ENCODE results near the gene SSH2.
A peak's percentile ranks its signal among the peaks of the same experiment; 100 is the strongest.
"Not testable (repeated sequence)": the region's sequence is repeated elsewhere in the genome, so short reads cannot be mapped to it uniquely, and the experiment has no call there.

The SSH2 gene

GRCh38 chr17:29929533-29930408, at the start of gene SSH2:
SSH2 (minus strand) TSS chr17:29930228; CDS start chr17:29930000, 228 bp downstream.
- DNase-seq: peak; percentile 91

- no peak for DNase-seq
These were observed 47.8 kb upstream of the SSH2 start for GRCh38 chr17:29977836-29978235.

DNA sequence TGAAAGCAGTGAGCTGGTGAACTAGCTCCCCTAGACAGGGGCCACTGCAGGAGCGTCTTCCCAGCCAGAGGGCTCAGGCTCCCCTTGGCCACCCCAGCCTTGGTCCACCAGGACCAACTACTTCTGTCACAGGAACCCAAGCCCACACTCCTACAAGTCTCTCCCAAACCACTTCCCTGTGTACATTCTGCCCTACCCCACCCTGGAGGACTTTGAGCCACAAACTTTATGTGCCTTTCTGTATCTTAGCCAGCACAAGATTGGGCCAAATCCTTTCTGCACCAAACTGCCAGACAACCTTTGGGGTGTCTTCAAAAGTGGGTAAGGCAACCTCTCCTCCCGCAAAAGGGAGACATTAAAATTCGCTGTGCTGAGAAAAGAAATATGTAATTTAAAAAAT, 43.0 kb upstream of the SSH2 start:
- no peak for DNase-seq

GRCh38 chr17:29972277-29972676, 42.2 kb upstream of the SSH2 start:
- no peak for DNase-seq

GRCh38 chr17:29968271-29968670, 38.2 kb upstream of the SSH2 start:
- DNase-seq: no peak

DNA sequence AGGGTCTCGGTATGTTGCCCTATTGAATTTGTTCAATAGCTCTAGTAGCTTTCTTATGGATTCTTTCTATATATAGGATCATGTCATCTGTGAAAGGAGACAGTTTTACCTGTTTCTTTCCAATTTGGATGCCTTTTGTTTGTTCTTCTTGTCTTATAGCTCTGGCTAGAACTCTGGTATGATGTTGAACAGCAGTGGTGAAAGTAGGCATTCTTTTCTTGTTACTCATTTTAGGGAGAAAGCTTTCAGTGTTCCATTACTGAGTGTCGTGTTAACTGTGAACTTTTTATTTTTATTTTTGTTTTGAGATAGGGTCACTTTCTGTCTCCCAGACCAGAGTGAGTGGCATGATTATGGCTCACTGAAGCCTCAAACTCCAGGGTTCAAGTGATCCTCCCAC, 32.6 kb upstream of the SSH2 start:
- no peak for DNase-seq

GRCh38 chr17:29959658-29960337, 29.8 kb upstream of the SSH2 start:
- no peak for DNase-seq

GRCh38 chr17:29958947-29959657, 29.1 kb upstream of the SSH2 start:
- no peak for DNase-seq

DNA sequence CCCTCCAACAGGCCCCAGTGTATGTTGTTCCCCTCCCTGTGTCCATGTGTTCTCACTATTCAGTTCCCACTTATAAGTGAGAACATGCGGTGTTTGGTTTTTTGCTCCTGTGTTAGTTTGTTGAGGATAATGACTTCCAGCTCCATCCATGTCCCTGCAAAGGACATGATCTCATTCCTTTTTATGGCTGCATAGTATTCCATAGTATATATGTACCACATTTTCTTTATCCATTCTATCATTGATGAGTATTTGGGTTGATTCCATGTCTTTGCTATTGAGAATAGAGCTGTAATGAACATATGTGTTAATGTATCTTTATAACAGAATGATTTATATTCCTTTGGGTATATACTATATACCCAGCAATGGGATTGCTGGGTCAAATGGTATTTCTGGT, 27.5 kb upstream of the SSH2 start:
- not testable (repeated sequence) for DNase-seq

- no peak for DNase-seq
These were observed 26.2 kb upstream of the SSH2 start for GRCh38 chr17:29956225-29956624.

- DNase-seq: no peak
These were observed 24.4 kb upstream of the SSH2 start for GRCh38 chr17:29954405-29954804.

DNA sequence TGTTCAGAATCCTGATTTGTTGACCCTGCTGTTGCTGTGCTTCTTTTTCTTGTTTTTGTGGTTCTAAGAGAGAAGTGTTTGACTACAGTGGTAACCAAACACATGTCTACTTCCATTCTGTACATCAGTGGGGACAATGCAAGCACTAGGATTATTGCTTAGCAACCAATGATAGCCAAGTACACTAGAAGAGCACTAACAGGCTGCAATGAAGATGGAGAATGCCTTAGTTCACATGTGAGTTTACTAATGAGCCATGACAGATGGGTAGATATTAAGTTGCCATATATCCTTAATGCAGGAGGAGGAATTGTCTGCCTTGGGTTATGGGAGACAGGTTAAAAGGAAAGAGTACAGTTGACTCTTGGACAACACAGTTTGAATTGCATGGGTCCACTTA, 19.7 kb upstream of the SSH2 start:
- no peak for DNase-seq

DNA sequence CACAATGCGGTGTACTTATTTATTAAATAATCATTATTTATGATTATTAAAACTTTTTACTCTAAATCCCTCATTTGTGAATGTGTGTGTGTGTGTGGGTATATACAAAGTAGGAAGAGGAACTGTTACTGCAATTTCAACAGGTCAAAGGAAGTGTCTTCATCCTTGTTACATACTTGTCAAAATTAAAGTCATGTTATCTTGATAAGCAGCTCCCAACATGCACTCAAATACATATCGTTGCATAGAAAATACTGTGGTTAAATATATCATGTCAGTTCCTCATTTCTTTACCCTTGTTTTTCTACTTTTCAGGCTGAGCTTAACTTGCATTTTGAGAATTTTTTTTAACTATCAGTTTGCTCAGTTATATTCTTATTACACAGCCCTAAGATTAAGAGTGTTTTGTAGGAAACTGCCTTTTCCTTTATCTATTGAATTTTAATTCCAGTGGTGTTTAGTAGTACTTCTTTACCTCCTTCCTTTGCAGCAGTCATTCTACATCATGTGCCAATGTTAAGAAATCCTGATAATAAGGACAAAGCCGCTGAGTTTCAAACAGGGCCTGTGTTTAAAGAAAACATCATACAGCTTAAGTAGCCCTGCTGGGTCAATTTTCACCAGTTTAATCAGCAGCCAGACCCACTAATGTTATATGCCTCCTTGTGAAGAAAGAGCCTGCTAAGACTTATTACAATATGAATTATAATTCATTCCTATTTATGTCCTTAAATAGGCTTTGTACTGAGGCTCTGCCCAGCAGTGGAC, 18.6 kb upstream of the SSH2 start:
- no peak for DNase-seq

DNA sequence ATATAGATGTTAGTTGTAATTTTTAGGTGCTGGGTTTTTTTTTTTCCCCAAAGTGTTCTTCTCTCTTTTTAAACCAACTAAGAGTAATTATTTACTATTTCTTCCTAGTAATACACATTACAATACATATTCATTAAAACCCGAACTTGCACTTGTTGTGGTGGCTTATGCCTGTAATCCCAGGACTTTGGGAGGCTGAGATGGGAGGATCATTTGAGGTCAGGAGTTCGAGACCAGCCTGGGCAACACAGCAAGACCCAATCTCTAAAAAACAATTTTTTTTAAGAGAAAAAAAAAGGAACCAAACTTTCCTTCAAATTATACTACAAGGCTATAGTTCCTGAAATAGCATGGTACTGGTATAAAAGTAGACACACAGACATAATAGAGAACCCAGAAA, 15.3 kb upstream of the SSH2 start:
- DNase-seq: no peak

DNA sequence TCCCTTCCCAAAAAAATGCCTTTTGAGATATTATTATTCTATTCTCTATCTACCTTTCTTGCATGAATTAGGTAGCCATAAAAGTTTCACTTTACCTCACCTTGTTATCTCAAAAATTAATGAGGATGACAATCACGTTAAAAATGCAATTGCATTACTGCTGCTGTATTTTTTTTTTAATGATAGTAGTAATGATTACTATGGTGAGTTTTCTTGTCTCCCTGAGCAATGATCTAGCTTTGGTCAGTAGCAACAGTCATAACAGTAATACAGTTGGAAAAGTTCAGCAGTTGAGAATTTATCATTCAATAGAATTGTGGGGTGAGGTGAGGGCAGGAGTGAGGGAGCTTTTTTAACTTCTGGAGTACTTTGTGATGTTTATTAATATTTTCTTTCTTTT, 11.3 kb upstream of the SSH2 start, which contains the start of gene EFCAB5:
Gene EFCAB5, plus strand, starts transcription at position 301 of the 400 bp plus-strand sequence. CDS start 163 bp downstream, outside the sequence.
- DNase-seq: no peak

- DNase-seq: no peak
These were observed 6.7 kb upstream of the SSH2 start for GRCh38 chr17:29936724-29937123.

- not testable (repeated sequence) for DNase-seq
These were observed 5.9 kb upstream of the SSH2 start for GRCh38 chr17:29935909-29936308.

- DNase-seq: no peak
These were observed 3.4 kb upstream of the SSH2 start for GRCh38 chr17:29933379-29933778.

DNA sequence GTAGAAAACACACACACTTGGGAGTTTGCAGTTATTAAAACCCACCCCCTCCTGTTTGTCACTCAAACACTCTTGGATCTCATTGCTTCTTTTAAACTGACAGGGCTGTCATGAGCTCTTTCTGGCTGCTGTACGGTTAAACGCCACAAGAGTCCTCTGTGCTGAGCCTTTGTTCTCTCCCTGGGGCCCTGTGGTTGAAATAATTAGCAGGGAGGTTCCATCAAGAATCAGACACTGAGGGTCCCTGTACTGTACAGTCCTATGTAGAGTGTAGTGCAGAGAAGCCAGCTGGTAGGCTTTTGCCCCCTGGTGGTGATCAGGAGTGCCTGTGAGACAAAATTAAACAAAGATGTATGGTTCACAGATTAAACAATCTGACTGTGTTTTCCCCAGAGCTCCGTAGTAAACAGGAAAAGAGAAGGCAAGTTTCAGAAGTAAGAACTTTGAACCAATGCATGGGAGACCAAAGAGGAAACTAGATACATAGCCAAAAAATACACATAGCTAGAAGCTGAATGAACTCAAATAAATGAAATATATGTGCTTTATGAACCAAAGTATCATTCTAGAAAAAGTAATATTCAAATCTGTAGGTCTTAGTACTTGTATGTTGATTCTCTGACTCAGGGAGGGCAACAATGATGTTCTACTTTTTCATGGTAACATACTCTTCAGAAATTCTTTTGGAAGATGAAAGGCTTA, 1.4 kb upstream of the SSH2 start:
- peak; percentile 76 for DNase-seq

DNA sequence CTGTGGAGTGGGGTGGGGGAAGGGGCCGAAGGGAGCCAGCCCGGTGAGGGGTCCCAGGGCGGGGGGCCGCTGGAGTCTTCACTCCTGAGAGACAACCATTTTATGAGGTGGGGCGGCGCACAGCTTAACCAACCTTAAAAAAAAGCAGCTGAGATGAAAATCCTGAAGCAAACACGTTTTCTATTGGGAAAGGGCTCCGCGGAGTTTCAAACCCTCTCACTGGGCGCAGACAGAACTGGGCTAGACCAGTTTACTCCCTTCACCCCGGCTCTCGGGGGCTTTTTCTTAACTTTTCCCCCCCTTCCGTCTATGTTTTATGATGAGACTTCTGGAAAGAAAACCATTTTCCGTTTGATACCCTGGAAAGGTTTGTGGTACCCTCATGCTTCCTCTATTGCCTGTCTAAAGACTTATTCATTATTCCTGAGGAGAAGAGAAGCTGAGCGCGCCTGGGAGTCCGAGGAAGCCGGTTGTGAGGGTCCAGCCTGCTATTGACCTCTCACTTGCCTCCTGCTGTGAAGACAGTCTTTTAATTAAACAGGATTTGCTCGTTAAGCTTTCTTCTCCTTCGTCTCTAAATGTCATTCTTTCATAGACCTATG, 482 bp upstream of the SSH2 start:
- DNase-seq: no peak

GRCh38 chr17:29929006-29929532, 959 bp downstream of the SSH2 start:
- DNase-seq: peak; percentile 32

Data from CD4-positive, alpha-beta T cell treated with Interleukin-6 for 4 hours (primary cell).